Trophoblast cell (in vitro differentiated cells and primary cell): ENCODE data around the gene ADARB2.
"Not testable (repeated sequence)": the region's sequence is repeated elsewhere in the genome, so short reads cannot be mapped to it uniquely, and the experiment has no call there.

Source experiments
- DNase-seq, 2 donors: peaks; one replicate each; pipeline ENCODE4 v3.0.0-alpha.2; 2016
- H2AFZ ChIP-seq: 2 replicates; pipeline ENCODE4 v1.6.1; 2013; ENCODE audit warnings: low read length, moderate library complexity, mild to moderate bottlenecking; ENCODE audit not compliant: insufficient read depth, poor library complexity
- H2AK5ac ChIP-seq: 2 replicates; pipeline ENCODE4 v1.6.1; 2013; ENCODE audit warnings: mild to moderate bottlenecking, low read length
- H2BK120ac ChIP-seq: 2 replicates; pipeline ENCODE4 v1.6.1; 2013; ENCODE audit warnings: low read length, mild to moderate bottlenecking, moderate library complexity; ENCODE audit not compliant: insufficient read depth, poor library complexity
- H2BK12ac ChIP-seq: 2 replicates; pipeline ENCODE4 v1.6.1; 2013; ENCODE audit warnings: mild to moderate bottlenecking, low read length, moderate library complexity
- H2BK5ac ChIP-seq: 2 replicates; pipeline ENCODE4 v1.6.1; 2013; ENCODE audit warnings: low read length, low read depth, moderate library complexity, mild to moderate bottlenecking; ENCODE audit not compliant: poor library complexity
- H3K14ac ChIP-seq: 2 replicates; pipeline ENCODE4 v1.6.1; 2013; ENCODE audit warnings: mild to moderate bottlenecking, low read length
- H3K18ac ChIP-seq: 2 replicates; pipeline ENCODE4 v1.6.1; 2013; ENCODE audit warnings: mild to moderate bottlenecking, low read length
- H3K23ac ChIP-seq: 2 replicates; pipeline ENCODE4 v1.6.1; 2013; ENCODE audit warnings: low read length
- H3K27ac ChIP-seq: 2 replicates; pipeline ENCODE4 v1.5.1; 2013; ENCODE audit warnings: low read depth, mild to moderate bottlenecking, inconsistent platforms, low read length, moderate library complexity
- H3K27me3 ChIP-seq: 2 replicates; pipeline ENCODE4 v1.6.1; 2013; ENCODE audit warnings: inconsistent platforms, mild to moderate bottlenecking, low read length, moderate library complexity; ENCODE audit not compliant: insufficient read depth
- H3K36me3 ChIP-seq, 2 experiments: 1 replicate in 1 of 2; 2 replicates in 1 of 2; pipeline ENCODE4 v1.6.1; 2013; ENCODE audit warnings: low read length in 2 of 2, mild to moderate bottlenecking in 2 of 2, moderate library complexity in 1 of 2; ENCODE audit not compliant: insufficient read depth in 2 of 2, control insufficient read depth in 1 of 2
- H3K4ac ChIP-seq: 2 replicates; pipeline ENCODE4 v1.6.1; 2013; ENCODE audit warnings: low read depth, mild to moderate bottlenecking, low read length, moderate library complexity
- H3K4me1 ChIP-seq, 2 experiments: 1 replicate in 1 of 2; 2 replicates in 1 of 2; pipeline ENCODE4 v1.6.1; 2013; ENCODE audit warnings: low read length in 2 of 2, mild to moderate bottlenecking in 2 of 2, moderate library complexity in 1 of 2; ENCODE audit not compliant: insufficient read depth in 2 of 2, control insufficient read depth in 1 of 2
- H3K4me2 ChIP-seq: 2 replicates; pipeline ENCODE4 v1.6.1; 2013; ENCODE audit warnings: inconsistent platforms, mild to moderate bottlenecking, low read length, moderate library complexity
- H3K4me3 ChIP-seq: 2 replicates; pipeline ENCODE4 v1.5.1; 2013; ENCODE audit warnings: mild to moderate bottlenecking, low read depth, low read length, inconsistent platforms
- H3K79me1 ChIP-seq: one replicate; pipeline ENCODE4 v1.6.1; 2013; ENCODE audit warnings: low read length
- H3K79me2 ChIP-seq: 2 replicates; pipeline ENCODE4 v1.6.1; 2013; ENCODE audit warnings: low read length, mild to moderate bottlenecking; ENCODE audit not compliant: control insufficient read depth, insufficient read depth, poor library complexity
- H3K9ac ChIP-seq: 2 replicates; pipeline ENCODE4 v1.6.1; 2013; ENCODE audit warnings: mild to moderate bottlenecking, low read length
- H3K9me3 ChIP-seq: 2 replicates; pipeline ENCODE4 v1.6.1; 2013; ENCODE audit warnings: low read depth, mild to moderate bottlenecking, control low read depth, inconsistent platforms, low read length; ENCODE audit not compliant: insufficient read depth
- H4K12ac ChIP-seq: 2 replicates; pipeline ENCODE4 v1.6.1; 2013; ENCODE audit warnings: low read depth, mild to moderate bottlenecking, low read length, moderate library complexity
- H4K8ac ChIP-seq: 2 replicates; pipeline ENCODE4 v1.6.1; 2013; ENCODE audit warnings: low read depth, mild to moderate bottlenecking, low read length, moderate library complexity
- H4K91ac ChIP-seq: one replicate; pipeline ENCODE4 v1.6.1; 2013; ENCODE audit warnings: low read depth, mild to moderate bottlenecking, low read length, moderate library complexity
- WGBS: extraction: QIAGEN DNeasy Blood & Tissue Kit; methylation state at CpG from one replicate; pipeline ENCODE4 v1.1.7; 2013; ENCODE audit warnings: missing lambda C conversion rate; ENCODE audit not compliant: insufficient read length, insufficient coverage; ENCODE audit errors: extremely low coverage; 5-methylcytosine and 5-hydroxymethylcytosine counted together

Gene ADARB2

DNA sequence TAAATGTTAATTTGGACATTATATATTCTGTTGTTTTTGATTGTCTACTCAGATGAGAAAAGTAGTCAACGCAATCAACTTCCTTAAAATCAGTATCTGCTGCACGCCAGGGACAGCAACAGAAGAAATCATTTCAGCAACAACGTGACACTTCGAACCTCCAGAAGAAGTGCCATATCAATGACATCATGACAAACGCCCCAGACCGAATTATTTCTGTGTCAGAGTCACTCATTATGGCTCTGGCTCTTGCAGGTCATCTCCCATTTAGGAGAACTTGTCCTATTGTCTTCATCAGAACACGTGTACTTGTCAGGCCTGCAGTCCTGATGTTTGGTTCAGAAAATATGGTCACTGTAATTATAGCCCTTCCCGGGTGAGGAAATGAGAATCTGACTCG is 276.3 kb downstream of the ADARB2 start:
- Histone ChIP-seq H3K9me3 (no peaks in the 10 kb centered on the region), H2BK5ac (no peak overlapping the region), H3K9ac (no peak overlapping the region), H3K79me2 (no peaks in the 10 kb centered on the region), H2AFZ (no peak overlapping the region), H3K4me2 (no peak overlapping the region), H3K79me1 (no peaks in the 10 kb centered on the region), H3K18ac (no peak overlapping the region), H3K4me3 (no peak overlapping the region), H3K14ac (no peak overlapping the region), H3K4me1 (peaks cover 0 to 2% of the 10 kb centered on the region in 2 experiments), H2BK12ac (no peak overlapping the region), H4K8ac (no peak overlapping the region), H4K12ac (no peak overlapping the region), H3K23ac (no peak overlapping the region), H2BK120ac (no peak overlapping the region), H2AK5ac (no peak overlapping the region), H4K91ac (no peak overlapping the region), H3K4ac (no peak overlapping the region), H3K27me3 (no peaks in the 10 kb centered on the region), H3K27ac (no peak overlapping the region), H3K36me3 (no peaks in the 10 kb centered on the region)
- WGBS, result no CpG with 5 or more reads among the region's 9 CpGs
- DNase-seq, result no peak

DNA sequence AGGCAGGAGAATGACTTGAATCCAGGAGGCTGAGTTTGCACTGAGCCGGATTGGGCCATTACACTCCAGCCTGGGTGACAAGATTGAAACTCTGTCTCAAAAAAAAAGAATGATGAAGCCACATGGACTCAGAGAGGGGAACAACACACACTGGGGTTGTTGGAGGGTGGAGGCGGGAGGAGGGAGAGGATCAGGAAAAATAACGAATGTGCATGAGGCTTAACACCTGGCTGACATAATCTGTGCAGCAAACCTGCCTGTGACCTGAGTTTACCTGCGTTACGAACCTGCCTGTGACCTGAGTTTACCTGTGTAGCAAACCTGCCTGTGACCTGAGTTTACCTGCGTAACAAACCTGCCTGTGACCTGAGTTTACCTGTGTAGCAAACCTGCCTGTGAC is 277.7 kb downstream of the ADARB2 start:
- H3K27me3 ChIP-seq, H3K4ac ChIP-seq, H3K9ac ChIP-seq, H3K4me3 ChIP-seq, H3K79me1 ChIP-seq, H2BK5ac ChIP-seq, H4K12ac ChIP-seq, H3K14ac ChIP-seq, DNase-seq, H3K36me3 ChIP-seq, H4K8ac ChIP-seq, H3K9me3 ChIP-seq, H3K4me1 ChIP-seq, H3K79me2 ChIP-seq, H2AK5ac ChIP-seq, H4K91ac ChIP-seq, H2BK12ac ChIP-seq, H3K27ac ChIP-seq, H3K23ac ChIP-seq, H2AFZ ChIP-seq, H3K18ac ChIP-seq, H2BK120ac ChIP-seq, H3K4me2 ChIP-seq: not testable (repeated sequence)
- WGBS, result no CpG with 5 or more reads among the region's 6 CpGs

DNA sequence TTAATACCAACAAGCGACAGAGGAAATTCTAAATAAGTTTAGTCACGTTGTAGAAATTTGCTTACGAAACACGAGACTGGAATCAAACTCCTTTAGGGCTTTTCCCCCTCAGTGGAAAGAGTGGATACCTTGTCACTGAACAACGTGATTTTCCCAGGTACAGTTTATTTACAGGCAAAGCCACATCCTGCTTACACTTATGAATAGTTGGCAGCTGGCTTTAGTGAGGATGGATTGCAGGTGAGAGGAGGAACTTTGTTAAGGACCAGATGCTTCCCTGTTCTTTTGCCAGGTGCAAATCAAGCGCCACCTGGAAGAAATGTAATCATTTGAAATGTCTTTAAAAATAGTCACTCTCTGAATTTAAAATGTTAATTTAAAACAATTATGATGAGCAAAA is 282.4 kb downstream of the ADARB2 start:
- Histone ChIP-seq H3K27me3 (no peaks in the 10 kb centered on the region), H3K9me3 (no peaks in the 10 kb centered on the region), H4K91ac (no peak overlapping the region), H3K18ac (no peak overlapping the region), H2AK5ac (no peak overlapping the region), H3K23ac (no peak overlapping the region), H3K4me3 (no peak overlapping the region), H4K8ac (no peak overlapping the region), H3K4me1 (no peaks in the 10 kb centered on the region), H3K9ac (no peak overlapping the region), H2AFZ (no peak overlapping the region), H3K4ac (no peak overlapping the region), H3K4me2 (no peak overlapping the region), H4K12ac (no peak overlapping the region), H2BK12ac (no peak overlapping the region), H3K14ac (no peak overlapping the region), H2BK120ac (no peak overlapping the region), H3K36me3 (no peaks in the 10 kb centered on the region), H3K79me1 (no peaks in the 10 kb centered on the region), H3K27ac (no peak overlapping the region), H3K79me2 (no peaks in the 10 kb centered on the region), H2BK5ac (no peak overlapping the region)
- DNase-seq, result no peak
- WGBS, result no CpG with 5 or more reads among the region's 6 CpGs

DNA sequence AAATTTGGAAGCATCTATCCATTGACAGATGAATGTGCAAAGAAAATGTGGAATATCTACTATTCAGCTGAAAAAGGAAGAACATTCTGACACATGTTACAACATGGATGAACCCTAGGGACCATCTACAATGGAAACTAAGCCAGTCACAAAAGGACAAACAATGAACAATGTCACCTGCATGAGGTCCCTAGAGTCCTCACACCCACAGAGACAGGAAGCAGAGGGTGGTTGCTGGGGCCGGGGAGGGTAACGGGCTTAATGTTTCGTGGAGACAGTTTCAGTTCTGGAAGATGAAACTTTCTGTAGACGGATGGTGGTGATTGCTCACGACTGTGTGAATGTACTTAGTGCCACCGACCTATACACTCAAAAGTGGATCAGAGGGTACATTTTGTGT is 282.9 kb downstream of the ADARB2 start:
- Histone ChIP-seq H3K4me3 (no peak overlapping the region), H3K14ac (no peak overlapping the region), H4K8ac (no peak overlapping the region), H2AFZ (no peak overlapping the region), H3K18ac (no peak overlapping the region), H3K9ac (no peak overlapping the region), H2BK12ac (no peak overlapping the region), H3K23ac (no peak overlapping the region), H3K79me1 (no peaks in the 10 kb centered on the region), H3K27ac (no peak overlapping the region), H3K27me3 (no peaks in the 10 kb centered on the region), H3K4me1 (no peaks in the 10 kb centered on the region), H3K4me2 (no peak overlapping the region), H4K91ac (no peak overlapping the region), H4K12ac (no peak overlapping the region), H3K36me3 (no peaks in the 10 kb centered on the region), H3K79me2 (no peaks in the 10 kb centered on the region), H2BK120ac (no peak overlapping the region), H2BK5ac (no peak overlapping the region), H2AK5ac (no peak overlapping the region), H3K4ac (no peak overlapping the region), H3K9me3 (no peaks in the 10 kb centered on the region)
- no peak for DNase-seq
- no CpG with 5 or more reads among the region's 6 CpGs for WGBS
